Testis (tissue), 3 donors: ENCODE data around the gene CFAP68. TPM values are rescaled to one million over a fixed set of nuclear protein-coding genes. Genes with fewer than 3 reads are reported as not detected.

Source experiments
- DNase-seq: peaks from one replicate; pipeline ENCODE4 v3.0.0-alpha.2; 2019
- H3K27ac ChIP-seq, 2 donors: fragments of 200-600 bp; sonication (generic); one replicate each; pipeline ENCODE4 v1.5.1; 2019
- H3K27me3 ChIP-seq: fragments of 200-600 bp; sonication (generic); one replicate; pipeline ENCODE4 v1.5.1; 2019
- H3K36me3 ChIP-seq: fragments of 200-600 bp; sonication (generic); one replicate; pipeline ENCODE4 v1.5.1; 2017; ENCODE audit warnings: low read depth; ENCODE audit errors: missing control alignments
- H3K4me1 ChIP-seq: fragments of 200-600 bp; sonication (generic); one replicate; pipeline ENCODE4 v1.5.1; 2019
- H3K4me3 ChIP-seq, 2 donors: fragments of 200-600 bp; sonication (generic); one replicate each; pipeline ENCODE4 v1.5.1; 2017 to 2019
- H3K9me3 ChIP-seq: fragments of 200-600 bp; sonication (generic); one replicate; pipeline ENCODE4 v1.5.1; 2017
- CTCF ChIP-seq, 3 experiments: fragments of 450-650 bp in 2 of 3; fragments of 200-600 bp in 1 of 3; sonication (generic) in 1 of 3; IDR thresholded peaks; one replicate each; pipeline ENCODE4 v1.5.1; 2016 to 2019; ENCODE audit warnings: antibody characterized with exemption in 3 of 3, mild to moderate bottlenecking in 2 of 3, moderate library complexity in 1 of 3
- POLR2A ChIP-seq: fragments of 450-650 bp; IDR thresholded peaks from one replicate; pipeline ENCODE4 v1.6.1; 2017; ENCODE audit warnings: antibody characterized with exemption, mild to moderate bottlenecking, moderate library complexity
- WGBS, 2 donors: methylation state at CpG; one replicate each; pipeline ENCODE4 v1.1.5; 2018; 5-methylcytosine and 5-hydroxymethylcytosine counted together
- intact Hi-C: fragments of 100-400 bp; cut with DNase I; formaldehyde crosslinking; loops from one replicate; pipeline ENCODE4 v1.15.1; 2023; ENCODE audit warnings: low total_unique reads
- polyA plus RNA-seq: library from polyadenylated mRNA; stranded (reverse); fragments of 350-450 nt; fragmentation: Illumina TruSeq; extraction: RNeasy Lipid Tissue Mini Kit (QIAGEN cat#74804); gene quantifications from one replicate; pipeline ENCODE4 v1.2.3, GENCODE V29; 2014; ENCODE audit warnings: low read depth, low replicate concordance; ENCODE audit not compliant: insufficient read depth
- total RNA-seq, 2 donors: library from RNA; depleted of rRNA; stranded (reverse); fragments of >200 nt; gene quantifications; one replicate each; pipeline ENCODE4 v1.2.3, GENCODE V29; 2016

The CFAP68 gene
- total and polyA plus RNA-seq, 3 donors from 2014 or later, result 62.7 to 103 (median 68.5) TPM

GRCh38 chr11:111836162-111836561 is 43.2 kb upstream of the CFAP68 start:
- intact Hi-C loops, result no loop called here
- H3K9me3 ChIP-seq, result no peaks in the 10 kb centered on the region
- H3K27ac ChIP-seq, result no peak overlapping the region
- no peaks in the 10 kb centered on the region for H3K27me3 ChIP-seq
- no peak overlapping the region for H3K4me3 ChIP-seq
- no peaks in the 10 kb centered on the region for H3K4me1 ChIP-seq
- H3K36me3 ChIP-seq, result no peaks in the 10 kb centered on the region
- TF ChIP-seq CTCF (IDR thresholded peaks at IDR 0.05), result no peak
- no peak for TF ChIP-seq POLR2A
- DNase-seq, result no peak
- WGBS, 2 donors, result 65 to 67% methylated on average over 1 of the region's 1 CpG

- no peaks in the 10 kb centered on the region for H3K36me3 ChIP-seq
- intact Hi-C loops, result no loop called here
- no peak overlapping the region for H3K4me3 ChIP-seq
- H3K27me3 ChIP-seq, result no peaks in the 10 kb centered on the region
- 61 to 74% methylated on average over 1 of the region's 1 CpG for WGBS, 2 donors
- no peaks in the 10 kb centered on the region for H3K9me3 ChIP-seq
- no peak overlapping the region for H3K27ac ChIP-seq
- no peak for DNase-seq
- H3K4me1 ChIP-seq, result no peaks in the 10 kb centered on the region
- no peak for TF ChIP-seq POLR2A
- no peak for TF ChIP-seq CTCF (IDR thresholded peaks at IDR 0.05)
Measured at GRCh38 chr11:111836721-111837120, 42.6 kb upstream of the CFAP68 start.

- no peaks in the 10 kb centered on the region for H3K36me3 ChIP-seq
- H3K4me3 ChIP-seq, result no peak overlapping the region
- WGBS, 2 donors, result 91 to 97% methylated on average over 5 of the region's 5 CpGs
- intact Hi-C loops, result no loop called here
- H3K4me1 ChIP-seq, result no peaks in the 10 kb centered on the region
- no peaks in the 10 kb centered on the region for H3K9me3 ChIP-seq
- H3K27ac ChIP-seq, result no peak overlapping the region
- TF ChIP-seq POLR2A, result no peak
- no peak for TF ChIP-seq CTCF (IDR thresholded peaks at IDR 0.05)
- no peaks in the 10 kb centered on the region for H3K27me3 ChIP-seq
- no peak for DNase-seq
Measured at GRCh38 chr11:111837366-111837891, 41.9 kb upstream of the CFAP68 start.

- TF ChIP-seq CTCF (IDR thresholded peaks at IDR 0.05) (no peak), POLR2A (no peak)
- H3K9me3 ChIP-seq, result no peaks in the 10 kb centered on the region
- 76 to 94% methylated on average over 5 of the region's 5 CpGs for WGBS, 2 donors
- intact Hi-C loops, result no loop called here
- no peak for DNase-seq
- H3K4me1 ChIP-seq, result no peaks in the 10 kb centered on the region
- no peak overlapping the region for H3K4me3 ChIP-seq
- H3K27me3 ChIP-seq, result no peaks in the 10 kb centered on the region
- H3K27ac ChIP-seq, result no peak overlapping the region
- no peaks in the 10 kb centered on the region for H3K36me3 ChIP-seq
Measured at GRCh38 chr11:111838054-111838453, 41.3 kb upstream of the CFAP68 start.

GRCh38 chr11:111840143-111840542 is 39.2 kb upstream of the CFAP68 start:
- H3K36me3 ChIP-seq, result no peaks in the 10 kb centered on the region
- no peak overlapping the region for H3K4me3 ChIP-seq
- WGBS, 2 donors, result 84 to 87% methylated on average over 1 of the region's 1 CpG
- TF ChIP-seq POLR2A, result no peak
- no peak for TF ChIP-seq CTCF (IDR thresholded peaks at IDR 0.05)
- H3K4me1 ChIP-seq, result no peaks in the 10 kb centered on the region
- intact Hi-C loops, result loop anchor here (10.0 kb wide), 1 partner anchor 275 kb away; no protein-coding TSS in a partner anchor
- no peaks in the 10 kb centered on the region for H3K27me3 ChIP-seq
- no peaks in the 10 kb centered on the region for H3K9me3 ChIP-seq
- DNase-seq, result no peak
- H3K27ac ChIP-seq, result no peak overlapping the region
